Mesenchymal stem cell (in vitro differentiated cells and primary cell): ENCODE measurements around the gene CLOCK.

Source experiments
- DNase-seq: peaks from one replicate; pipeline ENCODE4 v3.0.0-alpha.2; 2013
- H2AFZ ChIP-seq: one replicate; pipeline ENCODE4 v1.6.1; 2013; ENCODE audit warnings: low read depth, mild to moderate bottlenecking, control low read depth, inconsistent platforms, low read length, moderate library complexity
- H2AK5ac ChIP-seq: 2 replicates; pipeline ENCODE4 v1.6.1; 2013; ENCODE audit warnings: low read length, moderate library complexity, mild to moderate bottlenecking, inconsistent platforms; ENCODE audit not compliant: severe bottlenecking
- H2BK120ac ChIP-seq: one replicate; pipeline ENCODE4 v1.6.1; 2013; ENCODE audit warnings: low read depth, mild to moderate bottlenecking, inconsistent platforms, low read length, moderate library complexity
- H2BK12ac ChIP-seq, 2 experiments: one replicate each; pipeline ENCODE4 v1.6.1; 2013; ENCODE audit warnings: inconsistent platforms in 2 of 2, low read length in 2 of 2, mild to moderate bottlenecking in 2 of 2, moderate library complexity in 2 of 2, control low read depth in 1 of 2
- H2BK15ac ChIP-seq: one replicate; pipeline ENCODE4 v1.6.1; 2013; ENCODE audit warnings: mild to moderate bottlenecking, low read depth, inconsistent platforms; ENCODE audit not compliant: poor library complexity, severe bottlenecking
- H2BK5ac ChIP-seq: 2 replicates; pipeline ENCODE4 v1.6.1; 2013; ENCODE audit warnings: low read depth, mild to moderate bottlenecking, low read length, control low read depth, inconsistent platforms; ENCODE audit not compliant: poor library complexity, severe bottlenecking
- H3K14ac ChIP-seq, 2 experiments: one replicate each; pipeline ENCODE4 v1.6.1; 2013; ENCODE audit warnings: inconsistent platforms in 2 of 2, low read length in 2 of 2, control low read depth in 1 of 2, mild to moderate bottlenecking in 1 of 2, moderate library complexity in 1 of 2
- H3K18ac ChIP-seq, 2 experiments: one replicate each; pipeline ENCODE4 v1.6.1; 2013; ENCODE audit warnings: inconsistent platforms in 2 of 2, low read length in 2 of 2, control low read depth in 1 of 2, low read depth in 1 of 2, mild to moderate bottlenecking in 1 of 2
- H3K23ac ChIP-seq, 2 experiments: one replicate each; pipeline ENCODE4 v1.6.1; 2013; ENCODE audit warnings: inconsistent platforms in 2 of 2, low read length in 2 of 2, mild to moderate bottlenecking in 2 of 2, moderate library complexity in 2 of 2, control low read depth in 1 of 2
- H3K27ac ChIP-seq: 2 replicates; pipeline ENCODE4 v1.5.1; 2013; ENCODE audit warnings: mild to moderate bottlenecking, moderate library complexity, low read length, control low read depth, inconsistent platforms; ENCODE audit not compliant: poor library complexity, severe bottlenecking
- H3K27me3 ChIP-seq, 2 experiments: 2 replicates each; pipeline versions ENCODE4 v1.6.1 to v1.7.0; 2013; ENCODE audit warnings: low read length in 2 of 2, mild to moderate bottlenecking in 2 of 2, moderate library complexity in 2 of 2, control low read depth in 1 of 2, inconsistent platforms in 1 of 2; ENCODE audit not compliant: control insufficient read depth in 1 of 2, insufficient read depth in 1 of 2
- H3K36me3 ChIP-seq, 2 experiments: 2 replicates each; pipeline versions ENCODE4 v1.6.1 to v1.7.0; 2013; ENCODE audit warnings: low read length in 2 of 2, control low read depth in 1 of 2, inconsistent platforms in 1 of 2, low read depth in 1 of 2, mild to moderate bottlenecking in 1 of 2; ENCODE audit not compliant: insufficient read depth in 2 of 2, control insufficient read depth in 1 of 2
- H3K4ac ChIP-seq, 2 experiments: one replicate each; pipeline ENCODE4 v1.6.1; 2013; ENCODE audit warnings: inconsistent platforms in 2 of 2, low read length in 2 of 2, mild to moderate bottlenecking in 2 of 2, moderate library complexity in 2 of 2, control low read depth in 1 of 2, low read depth in 1 of 2
- H3K4me1 ChIP-seq: 2 replicates; pipeline ENCODE4 v1.6.1; 2013; ENCODE audit warnings: low read depth, low read length, control low read depth; ENCODE audit not compliant: control insufficient read depth, insufficient read depth
- H3K4me2 ChIP-seq: 2 replicates; pipeline ENCODE4 v1.6.1; 2013; ENCODE audit warnings: low read length, mild to moderate bottlenecking, inconsistent platforms; ENCODE audit not compliant: poor library complexity, severe bottlenecking
- H3K4me3 ChIP-seq, 2 experiments: 2 replicates each; pipeline versions ENCODE4 v1.5.1 to v1.7.0; 2013; ENCODE audit warnings: low read length in 2 of 2, mild to moderate bottlenecking in 2 of 2, control low read depth in 1 of 2, low read depth in 1 of 2; ENCODE audit not compliant: insufficient read depth in 1 of 2
- H3K79me1 ChIP-seq: replicated peaks from 2 replicates; pipeline ENCODE4 v1.6.1; 2013; ENCODE audit warnings: mild to moderate bottlenecking, control low read depth, low read length, inconsistent platforms; ENCODE audit not compliant: poor library complexity, severe bottlenecking
- H3K9ac ChIP-seq: 2 replicates; pipeline ENCODE4 v1.7.0; 2013; ENCODE audit warnings: mild to moderate bottlenecking, low read length, moderate library complexity
- H3K9me3 ChIP-seq: 2 replicates; pipeline ENCODE4 v1.7.0; 2013; ENCODE audit warnings: mild to moderate bottlenecking, low read length; ENCODE audit not compliant: control insufficient read depth
- H4K8ac ChIP-seq: one replicate; pipeline ENCODE4 v1.6.1; 2013; ENCODE audit warnings: inconsistent platforms, mild to moderate bottlenecking, low read length, moderate library complexity
- H4K91ac ChIP-seq: one replicate; pipeline ENCODE4 v1.6.1; 2013; ENCODE audit warnings: mild to moderate bottlenecking, low read length, inconsistent platforms
- WGBS: methylation state at CpG from one replicate; pipeline ENCODE4 v1.1.7; 2013; ENCODE audit warnings: mixed read lengths; 5-methylcytosine and 5-hydroxymethylcytosine counted together

CLOCK gene

DNA sequence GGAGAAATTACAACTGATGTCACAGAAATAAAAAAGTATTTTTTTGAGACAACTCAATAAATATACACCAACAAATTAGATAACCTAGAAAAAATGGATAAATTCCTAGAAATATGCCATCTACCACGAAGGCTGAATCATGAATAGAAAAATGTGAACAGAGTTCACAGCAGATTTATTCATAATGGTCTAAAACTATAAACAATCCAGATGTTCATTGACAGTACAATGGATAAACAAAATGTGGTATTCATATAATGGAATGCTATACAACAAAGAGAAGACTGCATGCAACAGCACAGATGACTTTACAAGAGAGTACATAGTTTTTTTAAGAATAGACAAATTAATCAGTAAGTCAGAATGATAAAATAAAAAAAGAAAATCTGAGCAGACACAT is 55.2 kb downstream of the CLOCK start:
- no peak overlapping the region for H2BK5ac ChIP-seq
- no peak overlapping the region for H2BK12ac ChIP-seq
- no peak overlapping the region for H3K9ac ChIP-seq
- H3K4me3 ChIP-seq = no peak overlapping the region
- peak; percentile 33 for DNase-seq
- no peak overlapping the region for H2AFZ ChIP-seq
- no peak overlapping the region for H4K91ac ChIP-seq
- H3K27ac ChIP-seq = no peak overlapping the region
- H2BK120ac ChIP-seq = no peak overlapping the region
- H3K18ac ChIP-seq = no peak overlapping the region
- no peak overlapping the region for H2BK15ac ChIP-seq
- no peak overlapping the region for H2AK5ac ChIP-seq
- peaks cover 19% of the 10 kb centered on the region for H3K79me1 ChIP-seq
- no peak overlapping the region for H3K4ac ChIP-seq
- no peaks in the 10 kb centered on the region for H3K27me3 ChIP-seq
- H3K4me2 ChIP-seq = no peak overlapping the region
- no peaks in the 10 kb centered on the region for H3K4me1 ChIP-seq
- H3K23ac ChIP-seq = no peak overlapping the region
- H4K8ac ChIP-seq = no peak overlapping the region
- WGBS = no CpG with 5 or more reads among the region's 1 CpG
- no peak overlapping the region for H3K14ac ChIP-seq
- H3K9me3 ChIP-seq = no peaks in the 10 kb centered on the region
- H3K36me3 ChIP-seq = peaks cover 3 to 37% of the 10 kb centered on the region in 2 experiments

DNA sequence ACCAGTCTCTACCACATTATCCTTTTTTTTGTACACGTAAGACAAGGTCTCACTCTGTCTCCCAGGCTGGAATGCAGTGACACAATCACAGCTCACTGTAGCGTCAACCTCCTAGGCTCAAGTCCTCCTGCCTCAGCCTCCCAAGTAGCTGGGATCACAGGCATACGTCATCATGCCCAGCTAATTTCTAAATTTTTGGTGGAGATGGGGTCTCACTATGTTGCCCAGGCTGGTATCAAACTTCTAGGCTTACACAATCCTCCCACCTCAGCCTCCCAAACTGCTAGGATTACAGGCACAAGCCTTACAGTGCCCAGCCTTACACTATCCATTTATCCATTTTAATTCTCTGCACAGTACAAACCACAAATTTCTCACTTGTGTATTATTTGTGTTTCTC is 58.0 kb downstream of the CLOCK start:
- H2AFZ ChIP-seq = no peak overlapping the region
- peaks cover 3 to 33% of the 10 kb centered on the region in 2 experiments for H3K36me3 ChIP-seq
- no peak overlapping the region for H3K4me3 ChIP-seq
- H3K4me1 ChIP-seq = no peaks in the 10 kb centered on the region
- H3K27ac ChIP-seq = no peak overlapping the region
- H2BK12ac ChIP-seq = no peak overlapping the region
- no peak overlapping the region for H3K9ac ChIP-seq
- WGBS = 95% methylated on average over 2 of the region's 3 CpGs
- H2BK120ac ChIP-seq = no peak overlapping the region
- no peak overlapping the region for H3K4me2 ChIP-seq
- H3K18ac ChIP-seq = no peak overlapping the region
- H3K9me3 ChIP-seq = peaks cover 5% of the 10 kb centered on the region
- no peak overlapping the region for H3K14ac ChIP-seq
- no peak overlapping the region for H2BK15ac ChIP-seq
- H3K23ac ChIP-seq = no peak overlapping the region
- H3K27me3 ChIP-seq = no peaks in the 10 kb centered on the region
- no peak for DNase-seq
- H3K79me1 ChIP-seq = peaks cover 4% of the 10 kb centered on the region
- no peak overlapping the region for H2BK5ac ChIP-seq
- no peak overlapping the region for H3K4ac ChIP-seq
- H4K91ac ChIP-seq = no peak overlapping the region
- no peak overlapping the region for H2AK5ac ChIP-seq
- no peak overlapping the region for H4K8ac ChIP-seq

DNA sequence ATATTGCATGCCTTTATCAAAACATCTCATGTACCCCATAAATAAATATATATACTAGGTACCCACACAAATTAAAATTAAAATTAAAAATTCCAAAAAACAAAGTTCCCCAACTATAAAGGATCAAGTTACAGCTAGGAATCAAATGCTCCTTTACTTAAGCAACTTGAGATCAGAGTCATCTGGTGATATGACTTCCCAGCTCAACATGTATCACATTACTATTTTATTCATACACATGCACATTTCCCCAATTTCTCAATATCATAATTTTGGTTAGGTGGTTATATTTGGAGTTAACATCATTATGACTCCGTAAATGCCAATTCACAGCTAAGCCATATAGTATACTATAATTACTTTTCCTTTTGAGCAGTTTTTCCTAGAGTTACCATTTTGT is 60.9 kb downstream of the CLOCK start:
- peaks cover 3 to 56% of the 10 kb centered on the region in 2 experiments for H3K36me3 ChIP-seq
- no peak overlapping the region for H2AFZ ChIP-seq
- H3K4me1 ChIP-seq = no peaks in the 10 kb centered on the region
- no peak overlapping the region for H4K91ac ChIP-seq
- no CpG with 5 or more reads among the region's 1 CpG for WGBS
- peaks cover 6% of the 10 kb centered on the region for H3K79me1 ChIP-seq
- no peak overlapping the region for H2BK120ac ChIP-seq
- no peak overlapping the region for H3K9ac ChIP-seq
- H3K23ac ChIP-seq = no peak overlapping the region
- no peak for DNase-seq
- H3K27me3 ChIP-seq = no peaks in the 10 kb centered on the region
- H3K27ac ChIP-seq = no peak overlapping the region
- H2BK12ac ChIP-seq = no peak overlapping the region
- H3K9me3 ChIP-seq = peaks cover 5% of the 10 kb centered on the region
- H2BK5ac ChIP-seq = no peak overlapping the region
- H3K18ac ChIP-seq = no peak overlapping the region
- H3K4me2 ChIP-seq = no peak overlapping the region
- H3K4me3 ChIP-seq = no peak overlapping the region
- no peak overlapping the region for H3K14ac ChIP-seq
- H4K8ac ChIP-seq = no peak overlapping the region
- no peak overlapping the region for H2AK5ac ChIP-seq
- no peak overlapping the region for H3K4ac ChIP-seq
- H2BK15ac ChIP-seq = no peak overlapping the region

DNA sequence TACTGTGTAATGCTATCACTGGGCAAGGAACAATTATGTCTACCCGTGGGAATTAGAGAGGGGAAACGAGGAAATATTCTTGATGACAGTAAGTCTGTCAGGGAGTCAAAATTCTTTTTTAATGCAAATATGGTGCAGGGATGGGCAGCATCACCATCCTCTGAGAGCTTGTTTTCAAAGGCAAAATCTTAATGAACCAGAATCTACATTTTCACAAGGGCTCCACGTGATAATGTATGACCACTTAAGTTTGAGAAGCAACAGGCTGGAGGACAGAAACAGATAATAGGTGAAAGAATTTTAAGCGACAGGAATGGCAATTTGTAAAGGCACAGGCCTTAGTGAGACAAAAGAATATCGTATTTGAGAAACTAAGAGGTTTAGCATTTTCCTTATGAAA is 63.4 kb downstream of the CLOCK start:
- DNase-seq = no peak
- no peak overlapping the region for H4K8ac ChIP-seq
- WGBS = 78% methylated on average over 5 of the region's 5 CpGs
- H3K23ac ChIP-seq = no peak overlapping the region
- no peak overlapping the region for H3K4ac ChIP-seq
- H3K4me2 ChIP-seq = no peak overlapping the region
- H4K91ac ChIP-seq = no peak overlapping the region
- no peaks in the 10 kb centered on the region for H3K27me3 ChIP-seq
- no peak overlapping the region for H3K9ac ChIP-seq
- H2BK12ac ChIP-seq = no peak overlapping the region
- H3K18ac ChIP-seq = no peak overlapping the region
- no peak overlapping the region for H3K4me3 ChIP-seq
- H3K9me3 ChIP-seq = peaks cover 5% of the 10 kb centered on the region
- no peak overlapping the region for H2BK120ac ChIP-seq
- peaks cover 0 to 49% of the 10 kb centered on the region in 2 experiments for H3K36me3 ChIP-seq
- H2BK5ac ChIP-seq = no peak overlapping the region
- H3K79me1 ChIP-seq = peaks cover 6% of the 10 kb centered on the region
- no peak overlapping the region for H2BK15ac ChIP-seq
- H3K14ac ChIP-seq = no peak overlapping the region
- no peaks in the 10 kb centered on the region for H3K4me1 ChIP-seq
- no peak overlapping the region for H3K27ac ChIP-seq
- no peak overlapping the region for H2AFZ ChIP-seq
- no peak overlapping the region for H2AK5ac ChIP-seq
